Measurements from ENCODE around the gene LMAN2L. TPM values are rescaled to one million over a fixed set of nuclear protein-coding genes. Genes with fewer than 3 reads are reported as not detected.

The LMAN2L gene
- total and polyA plus RNA-seq, 2 donors (not counting 1 experiment from before 2014, with no cell fraction given) = 5.7 to 10.7 TPM

DNA sequence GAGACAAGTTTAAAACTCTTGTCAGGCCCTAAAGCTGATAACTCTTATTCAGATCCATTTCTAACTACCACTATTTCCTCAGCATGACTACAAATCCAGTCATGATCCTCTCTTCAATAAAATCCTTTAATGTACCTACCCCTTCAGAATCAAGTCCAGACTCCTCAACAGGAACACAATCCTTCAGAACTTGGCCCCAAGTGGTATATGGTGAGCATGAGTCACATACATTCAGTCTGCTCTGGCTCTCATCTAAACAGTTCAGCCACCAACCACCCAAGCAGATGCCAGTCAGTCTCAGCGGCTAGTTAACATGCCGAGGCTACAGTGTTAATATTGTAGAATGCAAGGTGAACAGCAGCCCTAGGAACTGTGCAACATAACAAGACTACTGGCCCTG lies 9.7 kb downstream of the LMAN2L start:
- ATAC-seq (ENCODE audit: low read depth) = no peak
- POLR2A ChIA-PET = no interaction called here
- Mint-ChIP-seq H3K27ac (no peak overlapping the region), H3K4me3 (no peak overlapping the region), H3K9me3 (ENCODE audit: insufficient read depth) (no peaks in the 10 kb centered on the region), H3K4me1 (no peaks in the 10 kb centered on the region), H3K27me3 (no peaks in the 10 kb centered on the region)
- 100% methylated on average over 1 of the region's 2 CpGs for WGBS (ENCODE audit: insufficient coverage)
- TF ChIP-seq EZH2 (IDR thresholded peaks at IDR 0.05; ENCODE audit: borderline replicate concordance, insufficient read depth, low read depth, low read length, poor library complexity, severe bottlenecking) (no peak), CTCF (IDR thresholded peaks at IDR 0.05) (no peak)
- Histone ChIP-seq H2AFZ (ENCODE audit: insufficient read depth, low read depth, low read length, poor library complexity, severe bottlenecking) (no peak overlapping the region), H3K4me3 (ENCODE audit: control extremely low read depth in 1 of 5, extremely low read depth in 1 of 5, insufficient read depth in 1 of 5, low read depth in 2 of 5, low read length in 4 of 5) (no peak overlapping the region), H3K9me3 (ENCODE audit: control extremely low read depth in 1 of 3, control insufficient read depth in 2 of 3, insufficient read depth in 1 of 3, low read length in 2 of 3) (no peaks in the 10 kb centered on the region), H3K4me1 (ENCODE audit: control insufficient read depth in 2 of 2, insufficient read depth in 2 of 2, low read length in 2 of 2) (no peaks in the 10 kb centered on the region), H3K27me3 (replicated peaks in 1 of 4; ENCODE audit: control extremely low read depth in 1 of 4, control insufficient read depth in 3 of 4, insufficient read depth in 4 of 4, low read length in 3 of 4) (no peaks in the 10 kb centered on the region), H3K36me3 (replicated peaks in 1 of 2; ENCODE audit: control extremely low read depth in 1 of 2, control insufficient read depth in 1 of 2, extremely low read depth in 1 of 2, insufficient read depth in 2 of 2, low read length in 1 of 2) (peaks cover 0 to 54% of the 10 kb centered on the region in 2 experiments), H4K20me1 (ENCODE audit: control insufficient read depth, insufficient read depth, low read length, poor library complexity, severe bottlenecking) (no peaks in the 10 kb centered on the region), H3K27ac (ENCODE audit: low read length in 2 of 2) (no peak overlapping the region), H3K9ac (ENCODE audit: low read length) (no peak overlapping the region), H3K79me2 (ENCODE audit: control insufficient read depth, insufficient read depth, low read length) (no peaks in the 10 kb centered on the region), H3K4me2 (replicated peaks; ENCODE audit: low read depth, low read length, poor library complexity, severe bottlenecking) (no peak overlapping the region)
- CTCF ChIA-PET = no interaction called here
- intact Hi-C loops (cut with micrococcal nuclease) = no loop called here
- no peak for DNase-seq

- H3K9me3 Mint-ChIP-seq (ENCODE audit: insufficient read depth) = no peaks in the 10 kb centered on the region
These were observed 10.1 kb downstream of the LMAN2L start for GRCh38 chr2:96729748-96730147.

More at GRCh38 chr2:96729748-96730147, 10.1 kb downstream of the LMAN2L start:
- DNase-seq (no peak), ATAC-seq (ENCODE audit: low read depth) (no peak)
- Histone ChIP-seq H3K4me1 (ENCODE audit: control insufficient read depth in 2 of 2, insufficient read depth in 2 of 2, low read length in 2 of 2) (no peaks in the 10 kb centered on the region), H3K27ac (ENCODE audit: low read length in 2 of 2) (no peak overlapping the region), H3K9ac (ENCODE audit: low read length) (no peak overlapping the region), H2AFZ (ENCODE audit: insufficient read depth, low read depth, low read length, poor library complexity, severe bottlenecking) (no peak overlapping the region), H3K4me2 (replicated peaks; ENCODE audit: low read depth, low read length, poor library complexity, severe bottlenecking) (no peak overlapping the region), H4K20me1 (ENCODE audit: control insufficient read depth, insufficient read depth, low read length, poor library complexity, severe bottlenecking) (no peaks in the 10 kb centered on the region), H3K79me2 (ENCODE audit: control insufficient read depth, insufficient read depth, low read length) (no peaks in the 10 kb centered on the region), H3K36me3 (replicated peaks in 1 of 2; ENCODE audit: control extremely low read depth in 1 of 2, control insufficient read depth in 1 of 2, extremely low read depth in 1 of 2, insufficient read depth in 2 of 2, low read length in 1 of 2) (peaks cover 0 to 49% of the 10 kb centered on the region in 2 experiments), H3K9me3 (ENCODE audit: control extremely low read depth in 1 of 3, control insufficient read depth in 2 of 3, insufficient read depth in 1 of 3, low read length in 2 of 3) (no peaks in the 10 kb centered on the region), H3K27me3 (replicated peaks in 1 of 4; ENCODE audit: control extremely low read depth in 1 of 4, control insufficient read depth in 3 of 4, insufficient read depth in 4 of 4, low read length in 3 of 4) (no peaks in the 10 kb centered on the region), H3K4me3 (ENCODE audit: control extremely low read depth in 1 of 5, extremely low read depth in 1 of 5, insufficient read depth in 1 of 5, low read depth in 2 of 5, low read length in 4 of 5) (no peak overlapping the region)
- ChIA-PET CTCF (no interaction called here), POLR2A (no interaction called here)
- intact Hi-C loops (cut with micrococcal nuclease) = no loop called here
- TF ChIP-seq EZH2 (IDR thresholded peaks at IDR 0.05; ENCODE audit: borderline replicate concordance, insufficient read depth, low read depth, low read length, poor library complexity, severe bottlenecking) (no peak), CTCF (IDR thresholded peaks at IDR 0.05) (no peak)
- H3K27ac Mint-ChIP-seq = no peak overlapping the region
- H3K4me1 Mint-ChIP-seq = no peaks in the 10 kb centered on the region
- 100% methylated on average over 5 of the region's 7 CpGs for WGBS (ENCODE audit: insufficient coverage)
- no peaks in the 10 kb centered on the region for H3K27me3 Mint-ChIP-seq
- H3K4me3 Mint-ChIP-seq = no peak overlapping the region

Data from B cell (primary cell).